GM23338 (cell line): Measurements from ENCODE around the gene CLDN9. TPM values are rescaled to one million over a fixed set of nuclear protein-coding genes. Genes with fewer than 3 reads are reported as not detected.
"Not testable (repeated sequence)": the region's sequence is repeated elsewhere in the genome, so short reads cannot be mapped to it uniquely, and the experiment has no call there.

ENCODE experiments used
- ATAC-seq: fragments of 200-7000 bp; cut with Tn5 transposase; 3 replicates; pipeline ENCODE4 v1.9.1; 2020
- DNase-seq: peaks from one replicate; pipeline ENCODE4 v3.0.0-alpha.2; 2015; ENCODE audit warnings: low spot score
- H2AFZ ChIP-seq: fragments of 200-600 bp; sonication (generic); 2 replicates; pipeline ENCODE4 v1.8.0; 2016; ENCODE audit warnings: antibody characterized with exemption, mild to moderate bottlenecking, moderate library complexity
- H3F3A ChIP-seq: fragments of 200-600 bp; sonication (generic); replicated peaks from 2 replicates; pipeline ENCODE4 v1.8.0; 2017; ENCODE audit warnings: antibody characterized with exemption, mixed run types, low read depth
- H3K27ac ChIP-seq: fragments of 200-600 bp; sonication (generic); 2 replicates; pipeline ENCODE4 v1.6.1; 2016; ENCODE audit warnings: low read depth
- H3K27me3 ChIP-seq: fragments of 200-600 bp; sonication (generic); 2 replicates; pipeline ENCODE4 v1.8.0; 2016; ENCODE audit warnings: mild to moderate bottlenecking, mixed run types, moderate library complexity; ENCODE audit not compliant: insufficient read depth
- H3K36me3 ChIP-seq: fragments of 200-600 bp; sonication (generic); 2 replicates; pipeline ENCODE4 v1.8.0; 2016; ENCODE audit warnings: mild to moderate bottlenecking; ENCODE audit not compliant: insufficient read depth
- H3K4me1 ChIP-seq: fragments of 200-600 bp; sonication (generic); 2 replicates; pipeline ENCODE4 v1.8.0; 2016; ENCODE audit warnings: mild to moderate bottlenecking, moderate library complexity; ENCODE audit not compliant: insufficient read depth
- H3K4me2 ChIP-seq: fragments of 200-600 bp; sonication (generic); 2 replicates; pipeline ENCODE4 v1.7.1; 2017; ENCODE audit warnings: mixed run types
- H3K4me3 ChIP-seq: fragments of 200-600 bp; sonication (generic); 2 replicates; pipeline ENCODE4 v1.6.1; 2016; ENCODE audit warnings: mixed run types
- H3K79me2 ChIP-seq: fragments of 200-600 bp; sonication (generic); replicated peaks from 2 replicates; pipeline ENCODE4 v1.8.0; 2017; ENCODE audit warnings: mild to moderate bottlenecking; ENCODE audit not compliant: insufficient read depth
- H3K9me2 ChIP-seq: fragments of 200-600 bp; sonication (generic); 2 replicates; pipeline ENCODE4 v1.8.0; 2017; ENCODE audit not compliant: insufficient read depth
- H4K20me1 ChIP-seq: fragments of 200-600 bp; sonication (generic); replicated peaks from 2 replicates; pipeline ENCODE4 v1.8.0; 2017; ENCODE audit warnings: mild to moderate bottlenecking; ENCODE audit not compliant: insufficient read depth
- H3K27ac Mint-ChIP-seq: 2 replicates; pipeline ENCODE4 v1.8.0; 2020; ENCODE audit warnings: inconsistent platforms, mild to moderate bottlenecking, moderate library complexity, mixed read lengths
- H3K27me3 Mint-ChIP-seq: 3 replicates; pipeline ENCODE4 v1.8.0; 2022; ENCODE audit warnings: low read depth, mild to moderate bottlenecking, moderate library complexity, mixed read lengths, inconsistent platforms; ENCODE audit not compliant: insufficient read depth, poor library complexity
- H3K36me3 Mint-ChIP-seq: 3 replicates; pipeline ENCODE4 v1.8.0; 2021; ENCODE audit warnings: low read depth, mild to moderate bottlenecking, inconsistent platforms, moderate library complexity, mixed read lengths
- H3K4me1 Mint-ChIP-seq: 3 replicates; pipeline ENCODE4 v1.8.0; 2020; ENCODE audit warnings: mild to moderate bottlenecking, inconsistent platforms, mixed read lengths
- H3K4me3 Mint-ChIP-seq: 3 replicates; pipeline ENCODE4 v1.8.0; 2021; ENCODE audit warnings: moderate library complexity, mild to moderate bottlenecking, inconsistent platforms, mixed read lengths
- H3K9me3 Mint-ChIP-seq: 3 replicates; pipeline ENCODE4 v1.8.0; 2020; ENCODE audit warnings: moderate library complexity, mild to moderate bottlenecking, inconsistent platforms, mixed read lengths
- CREB1 ChIP-seq: fragments of 250-450 bp; sonication (Bioruptor Pico); IDR thresholded peaks from 2 replicates; pipeline ENCODE4 v1.5.0; 2020; ENCODE audit warnings: low read depth, mild to moderate bottlenecking, moderate library complexity
- ETS1 ChIP-seq: IDR thresholded peaks from 2 replicates; pipeline ENCODE4 v1.6.1; 2016; ENCODE audit warnings: antibody characterized with exemption
- EZH2phosphoT487 ChIP-seq: fragments of 200-600 bp; sonication (generic); IDR thresholded peaks from one replicate; pipeline ENCODE4 v1.8.1; 2018; ENCODE audit warnings: antibody characterized with exemption; ENCODE audit not compliant: unreplicated experiment
- JUNB ChIP-seq: IDR thresholded peaks from one replicate; pipeline ENCODE4 v1.6.1; 2016; ENCODE audit warnings: antibody characterized with exemption; ENCODE audit not compliant: unreplicated experiment
- POLR2AphosphoS5 ChIP-seq: IDR thresholded peaks from 2 replicates; pipeline ENCODE4 v1.6.1; 2016; ENCODE audit warnings: antibody characterized with exemption, low read depth
- REST ChIP-seq: IDR thresholded peaks from one replicate; pipeline ENCODE4 v1.6.1; 2018; ENCODE audit warnings: antibody characterized with exemption; ENCODE audit not compliant: unreplicated experiment
- ZNF462 ChIP-seq: fragments of 250-450 bp; sonication (Bioruptor Pico); IDR thresholded peaks from 2 replicates; pipeline ENCODE4 v1.5.0; 2020; ENCODE audit warnings: mild to moderate bottlenecking, moderate library complexity
- polyA plus RNA-seq: library from polyadenylated mRNA; unstranded; fragments of >200 nt; fragmentation: Nextera tagmentation; extraction: Ambion mirVana; gene quantifications from 2 replicates; pipeline ENCODE4 v1.2.1, GENCODE V29; 2016
- total RNA-seq: library from RNA; depleted of rRNA; stranded (reverse); fragments of >200 nt; shearing (Covaris generic); gene quantifications from 2 replicates; pipeline ENCODE4 v1.2.3, GENCODE V29; 2014

Gene CLDN9
- total and polyA plus RNA-seq, 2 experiments from 2014 or later: 1.8 to 3.0 TPM

- H2AFZ ChIP-seq, H3K79me2 ChIP-seq, H3K4me1 ChIP-seq, H3K27me3 ChIP-seq, H3K36me3 ChIP-seq, H3K27ac Mint-ChIP-seq, H3K9me3 Mint-ChIP-seq, ATAC-seq, H4K20me1 ChIP-seq, H3K27ac ChIP-seq, H3K9me2 ChIP-seq, H3K4me3 Mint-ChIP-seq, H3K4me3 ChIP-seq: not testable (repeated sequence)
- peak; percentile 38 for DNase-seq
- Histone ChIP-seq H3F3A (peaks cover 15% of the 10 kb centered on the region), H3K4me2 (0 out of 2 replicates have a peak overlapping the region, but pooled peaks have one; percentile 14)
- H3K4me1 Mint-ChIP-seq: peaks cover 29% of the 10 kb centered on the region
- H3K27me3 Mint-ChIP-seq: peaks cover 15% of the 10 kb centered on the region
- peaks cover 37% of the 10 kb centered on the region for H3K36me3 Mint-ChIP-seq
Observed at GRCh38 chr16:3055734-3056115, 43.0 kb downstream of the CLDN9 start.

GRCh38 chr16:3056336-3057180, 43.8 kb downstream of the CLDN9 start:
- Histone ChIP-seq H3F3A (peaks cover 15% of the 10 kb centered on the region), H3K4me2 (no peak overlapping the region), H3K4me3 (no peak overlapping the region), H2AFZ (no peak overlapping the region), H4K20me1 (no peaks in the 10 kb centered on the region; the same call in 1 of the 2 replicates), H3K27ac (no peak overlapping the region), H3K79me2 (no peaks in the 10 kb centered on the region; the same call in 1 of the 2 replicates), H3K9me2 (no peaks in the 10 kb centered on the region), H3K4me1 (peaks cover 10% of the 10 kb centered on the region), H3K36me3 (no peaks in the 10 kb centered on the region), H3K27me3 (no peaks in the 10 kb centered on the region; the same call in 1 of the 2 replicates)
- Mint-ChIP-seq H3K36me3 (peaks cover 28% of the 10 kb centered on the region), H3K9me3 (peaks cover 4% of the 10 kb centered on the region; the same call in 2 of the 3 replicates), H3K27ac (no peak overlapping the region), H3K4me3 (no peak overlapping the region), H3K4me1 (peaks cover 24% of the 10 kb centered on the region), H3K27me3 (peaks cover 15% of the 10 kb centered on the region)
- DNase-seq (no peak), ATAC-seq (no peak)
- TF ChIP-seq ETS1 (no peak), CREB1 (no peak), REST (no peak), ZNF462 (CRISPR knock-in tag) (no peak), EZH2phosphoT487 (no peak), JUNB (no peak), POLR2AphosphoS5 (no peak)
